Retinal pigment epithelial cell (primary cell): ENCODE data around the gene LAMB3.
A peak's percentile ranks its signal among the peaks of the same experiment; 100 is the strongest.

ENCODE experiments used
- DNase-seq: peaks from one replicate; pipeline ENCODE4 v3.0.0-alpha.2; 2010; ENCODE audit warnings: low read depth
- H3K4me3 ChIP-seq: 2 replicates; pipeline ENCODE4 v1.5.1; 2011; ENCODE audit warnings: mild to moderate bottlenecking, low read length, control low read depth, moderate library complexity
- CTCF ChIP-seq: conservative IDR thresholded peaks from 2 replicates; pipeline ENCODE4 v1.5.1; 2011; ENCODE audit warnings: low read depth, low read length, control low read depth, inconsistent platforms

LAMB3 gene

GRCh38 chr1:209576392-209577197 lies 75.6 kb downstream of the LAMB3 start:
- no peak overlapping the region for H3K4me3 ChIP-seq
- peak; percentile 99 for TF ChIP-seq CTCF
- no peak for DNase-seq

GRCh38 chr1:209570743-209571142 lies 81.5 kb downstream of the LAMB3 start:
- no peak overlapping the region for H3K4me3 ChIP-seq
- TF ChIP-seq CTCF = no peak
- no peak for DNase-seq

GRCh38 chr1:209569455-209570207 lies 82.6 kb downstream of the LAMB3 start:
- TF ChIP-seq CTCF = peak; percentile 97
- peak; percentile 47 for DNase-seq
- H3K4me3 ChIP-seq = no peak overlapping the region

GRCh38 chr1:209567698-209568175 lies 84.5 kb downstream of the LAMB3 start:
- no peak overlapping the region for H3K4me3 ChIP-seq
- no peak for TF ChIP-seq CTCF
- DNase-seq = no peak

GRCh38 chr1:209565759-209566678 lies 86.2 kb downstream of the LAMB3 start:
- TF ChIP-seq CTCF = peak; percentile 84
- no peak for DNase-seq
- H3K4me3 ChIP-seq = no peak overlapping the region
